NCI-H345 treated with DMSO at 0.1 percent for 48 hours (cell line): ENCODE measurements around the gene DNAH9.

ENCODE experiments used
- DNase-seq: peaks from one replicate; lab custom pipeline; 2025; ENCODE audit not compliant: unreplicated experiment; lab: John Stamatoyannopoulos, UW

DNAH9 gene

DNA sequence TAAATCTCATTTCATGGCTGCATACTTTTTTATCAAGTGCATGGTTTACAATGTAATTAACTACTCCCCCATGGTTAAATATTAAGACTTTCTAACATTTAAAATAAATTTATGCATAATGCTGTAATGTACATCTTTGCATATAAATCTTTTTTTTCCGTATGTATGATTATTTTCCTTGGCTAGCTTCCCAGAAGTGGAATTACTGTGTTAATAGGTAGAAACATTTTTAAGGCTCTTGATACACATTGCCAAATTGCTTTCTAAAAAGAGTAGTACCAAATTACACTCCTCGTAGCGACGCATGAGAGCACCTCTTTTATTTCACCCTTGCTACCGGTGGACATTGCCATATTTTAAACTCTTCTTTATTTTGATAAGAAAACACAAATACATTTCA is 141.1 kb downstream of the DNAH9 start:
- DNase-seq = no peak

GRCh38 chr17:11739848-11740247 is 141.6 kb downstream of the DNAH9 start:
- DNase-seq = no peak

DNA sequence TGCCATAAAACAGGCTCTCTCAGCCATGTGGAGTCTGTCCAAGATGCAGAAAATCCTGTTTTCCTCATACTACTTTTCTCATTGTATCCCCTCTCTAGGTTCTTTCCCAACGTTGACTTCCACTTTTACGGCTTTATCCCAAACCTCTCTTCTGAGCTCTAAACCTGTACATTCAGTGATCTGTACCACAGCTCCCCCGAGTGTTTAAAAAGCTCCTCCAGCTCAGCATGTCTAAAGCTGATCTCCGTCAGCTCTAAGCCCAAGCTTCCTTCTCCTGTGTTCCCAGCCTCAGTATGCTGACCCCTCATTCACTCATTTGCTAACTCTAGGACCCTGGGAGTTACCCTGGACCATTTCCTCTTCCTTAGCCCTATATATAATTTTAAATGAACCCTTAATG is 144.6 kb downstream of the DNAH9 start:
- DNase-seq = no peak

DNA sequence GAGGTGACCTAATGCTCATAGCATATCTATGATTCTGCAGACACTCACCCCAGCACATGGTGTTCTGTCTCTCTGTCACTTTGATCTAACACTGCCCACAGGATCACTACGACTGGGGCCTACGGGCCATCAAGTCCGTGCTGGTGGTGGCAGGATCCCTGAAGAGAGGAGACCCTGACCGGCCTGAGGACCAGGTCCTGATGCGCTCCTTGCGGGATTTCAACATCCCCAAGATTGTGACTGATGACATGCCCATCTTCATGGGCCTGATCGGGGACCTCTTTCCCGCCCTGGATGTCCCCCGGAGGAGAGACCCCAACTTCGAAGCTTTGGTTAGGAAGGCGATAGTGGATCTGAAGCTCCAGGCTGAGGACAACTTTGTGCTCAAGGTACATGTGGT is 146.4 kb downstream of the DNAH9 start:
- DNase-seq = no peak

DNA sequence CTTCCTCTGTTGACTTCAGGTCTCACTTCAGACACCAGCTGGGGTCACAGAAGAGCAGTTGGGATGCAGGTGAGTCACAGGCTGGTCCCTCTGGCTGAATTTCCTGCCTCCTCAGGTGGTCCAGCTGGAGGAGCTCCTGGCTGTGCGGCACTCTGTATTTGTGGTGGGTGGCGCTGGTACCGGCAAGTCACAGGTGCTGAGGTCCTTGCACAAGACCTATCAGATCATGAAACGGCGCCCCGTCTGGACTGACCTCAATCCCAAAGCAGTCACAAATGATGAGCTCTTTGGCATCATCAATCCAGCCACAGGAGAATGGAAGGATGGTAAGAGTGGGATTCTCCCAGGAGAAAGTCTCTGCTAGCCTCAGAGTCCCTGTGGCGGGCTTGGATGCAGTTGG is 149.2 kb downstream of the DNAH9 start:
- DNase-seq = no peak

DNA sequence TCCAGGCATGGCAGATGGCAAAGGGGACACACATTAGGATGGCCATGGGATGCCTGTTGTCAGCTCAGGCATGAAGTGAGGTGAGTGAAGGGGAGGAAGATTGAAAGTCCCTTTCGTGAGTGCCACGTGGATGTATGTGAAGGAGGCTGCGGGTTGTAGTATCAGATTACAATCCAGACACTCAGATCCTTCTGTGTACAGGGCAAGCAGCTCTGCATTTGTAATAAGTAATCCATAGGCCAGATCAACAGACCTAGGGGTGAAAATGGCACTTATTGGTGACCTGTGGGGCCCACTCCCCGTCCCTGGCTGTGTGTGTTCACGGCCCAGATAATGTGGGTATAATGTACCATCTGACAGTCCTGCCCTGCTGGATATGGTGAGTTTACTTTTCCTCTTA is 159.5 kb downstream of the DNAH9 start:
- no peak for DNase-seq

DNA sequence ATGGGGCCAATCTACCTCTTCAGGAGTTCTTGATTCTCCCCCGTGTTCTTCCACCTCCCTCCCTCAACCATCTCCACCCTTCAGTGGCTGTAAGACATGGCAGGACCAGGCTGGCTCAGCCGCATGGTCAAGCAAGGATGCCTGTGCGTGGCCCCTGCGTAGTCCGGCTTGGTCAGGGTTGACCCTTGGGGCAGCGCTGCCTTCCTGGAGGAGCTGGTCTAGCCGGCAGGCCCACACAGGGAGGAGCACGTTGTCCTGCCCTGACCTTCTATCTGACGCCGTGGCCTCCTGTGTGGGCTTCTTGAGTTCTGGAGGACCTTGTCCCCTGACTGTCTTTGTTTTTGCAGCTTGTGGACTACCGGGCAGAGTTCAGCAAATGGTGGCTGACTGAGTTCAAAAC is 169.8 kb downstream of the DNAH9 start:
- DNase-seq = no peak

GRCh38 chr17:11768981-11769380 is 170.7 kb downstream of the DNAH9 start:
- no peak for DNase-seq

DNA sequence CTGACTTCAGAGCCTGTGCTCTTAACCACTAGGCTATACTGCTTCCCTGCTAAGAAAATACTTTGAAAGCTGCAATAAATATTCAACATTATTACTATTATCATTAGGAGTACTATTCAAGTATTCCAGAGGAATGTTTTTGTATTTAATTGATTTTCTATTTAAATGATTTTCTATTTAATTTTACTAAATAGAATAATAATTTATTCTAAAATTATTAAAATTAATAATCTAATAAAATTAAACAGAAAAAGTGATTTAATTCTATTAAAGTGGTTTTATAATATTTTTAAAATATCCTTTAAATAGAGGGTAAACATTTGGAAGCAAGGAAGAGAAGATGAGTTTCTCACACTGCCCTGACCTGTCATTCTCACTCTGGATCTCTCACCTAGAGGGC is 173.8 kb downstream of the DNAH9 start:
- no peak for DNase-seq

DNA sequence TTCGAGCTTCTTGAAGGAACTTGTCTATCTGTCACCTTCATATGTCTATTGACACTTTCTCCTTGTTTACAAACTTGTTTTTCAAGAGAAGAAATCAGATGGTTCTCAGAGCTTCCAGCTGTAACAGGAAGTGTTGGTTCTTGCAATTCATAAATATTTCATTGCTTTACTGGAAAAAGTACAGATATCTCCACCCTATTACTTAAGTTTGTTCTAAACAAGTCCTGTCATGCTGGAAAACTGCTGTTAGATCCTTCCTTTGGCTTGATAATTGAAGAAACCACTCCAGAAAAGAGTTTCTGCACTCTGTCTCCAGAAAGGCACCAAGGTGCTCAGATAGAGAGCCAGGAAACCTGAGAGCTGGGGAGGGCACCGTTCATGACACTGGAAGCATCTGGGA is 181.6 kb downstream of the DNAH9 start:
- no peak for DNase-seq

DNA sequence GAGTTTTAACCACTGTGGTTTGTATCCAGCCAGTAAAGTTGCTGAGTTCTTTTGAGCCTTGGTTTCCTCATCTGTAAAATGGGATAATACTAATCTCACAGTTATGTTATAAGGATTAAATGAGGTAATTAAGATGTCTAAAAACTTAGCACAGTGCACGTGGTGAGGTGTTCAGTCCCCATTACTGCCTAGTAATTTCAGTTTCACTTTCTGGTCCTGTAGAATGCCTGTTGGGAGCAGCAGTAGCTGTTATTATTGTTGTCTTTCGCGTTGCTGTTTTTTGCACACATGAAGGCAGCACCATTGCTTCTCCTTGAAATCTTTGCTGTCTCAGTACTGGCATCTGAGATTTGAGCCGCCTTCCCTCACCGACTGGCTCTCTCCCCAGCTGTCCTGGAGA is 182.4 kb downstream of the DNAH9 start:
- DNase-seq = no peak

- no peak for DNase-seq
Observed at GRCh38 chr17:11786711-11787438, 188.6 kb downstream of the DNAH9 start.

- DNase-seq = no peak
Observed at GRCh38 chr17:11795906-11796305, 197.6 kb downstream of the DNAH9 start.

- DNase-seq = no peak
Observed at GRCh38 chr17:11797803-11798202, 199.5 kb downstream of the DNAH9 start.

- DNase-seq = no peak
Observed at GRCh38 chr17:11803231-11803969, 205.1 kb downstream of the DNAH9 start.

GRCh38 chr17:11805138-11805537 is 206.9 kb downstream of the DNAH9 start:
- DNase-seq = no peak

- DNase-seq = no peak
Observed at GRCh38 chr17:11805952-11806351, 207.7 kb downstream of the DNAH9 start.

GRCh38 chr17:11807606-11808005 is 209.3 kb downstream of the DNAH9 start:
- DNase-seq = no peak

DNA sequence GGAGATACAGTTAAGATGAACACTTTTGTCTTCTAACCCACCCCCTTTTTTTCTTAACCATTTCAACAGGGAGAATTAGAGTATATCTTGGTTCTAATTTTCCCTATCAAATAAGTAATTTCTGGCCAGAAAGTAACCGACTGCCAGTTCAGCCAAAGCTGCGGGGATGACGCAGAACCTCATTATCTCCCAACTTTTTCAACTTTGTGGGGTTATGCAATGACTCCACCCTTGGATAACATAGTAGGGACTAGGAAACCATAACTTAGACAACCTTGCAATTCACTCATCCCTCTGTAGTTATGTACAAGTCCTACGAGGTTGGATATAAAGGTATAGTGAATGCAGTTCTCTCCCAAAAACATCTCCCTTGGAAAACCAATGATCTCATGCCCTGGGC is 215.0 kb downstream of the DNAH9 start:
- no peak for DNase-seq

DNA sequence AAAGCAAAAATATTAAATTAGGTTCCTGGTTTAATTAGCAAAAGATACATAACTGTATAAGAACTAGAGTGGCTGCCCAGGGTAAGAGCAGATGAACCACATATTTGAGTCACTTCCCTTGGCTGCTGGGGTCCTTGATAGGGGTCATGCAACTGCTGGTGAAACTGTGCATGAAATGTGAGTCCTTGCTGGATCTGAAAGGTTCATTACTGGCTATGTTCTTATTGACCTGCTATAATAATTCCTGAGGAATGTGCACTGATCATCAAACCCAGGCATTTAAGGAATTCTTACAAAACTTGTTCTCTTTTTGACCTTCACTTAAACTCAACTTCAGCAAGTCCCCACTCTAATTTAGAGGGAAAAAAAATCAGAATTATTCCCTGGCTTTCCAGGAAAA is 215.6 kb downstream of the DNAH9 start:
- no peak for DNase-seq

- DNase-seq = no peak
Observed at GRCh38 chr17:11814655-11815262, 216.5 kb downstream of the DNAH9 start.

- DNase-seq = no peak
Observed at GRCh38 chr17:11816409-11816808, 218.1 kb downstream of the DNAH9 start.
